GM18502 (cell line): ENCODE measurements around the gene TRIB2.
A peak's percentile ranks its signal among the peaks of the same experiment; 100 is the strongest.
"Not testable (repeated sequence)": the region's sequence is repeated elsewhere in the genome, so short reads cannot be mapped to it uniquely, and the experiment has no call there.

Experiments
- ATAC-seq: cut with Tn5 transposase; IDR thresholded peaks from one replicate; pipeline ENCODE4 v1.9.1; 2021; ENCODE audit warnings: mild to moderate bottlenecking; ENCODE audit not compliant: unreplicated experiment, poor library complexity

TRIB2 gene

GRCh38 chr2:12716282-12717190, at the start of gene TRIB2:
Gene TRIB2 (plus strand): TSS chr2:12716936. CDS start chr2:12718308, 1,372 bp downstream.
- peak; percentile 74 for ATAC-seq

DNA sequence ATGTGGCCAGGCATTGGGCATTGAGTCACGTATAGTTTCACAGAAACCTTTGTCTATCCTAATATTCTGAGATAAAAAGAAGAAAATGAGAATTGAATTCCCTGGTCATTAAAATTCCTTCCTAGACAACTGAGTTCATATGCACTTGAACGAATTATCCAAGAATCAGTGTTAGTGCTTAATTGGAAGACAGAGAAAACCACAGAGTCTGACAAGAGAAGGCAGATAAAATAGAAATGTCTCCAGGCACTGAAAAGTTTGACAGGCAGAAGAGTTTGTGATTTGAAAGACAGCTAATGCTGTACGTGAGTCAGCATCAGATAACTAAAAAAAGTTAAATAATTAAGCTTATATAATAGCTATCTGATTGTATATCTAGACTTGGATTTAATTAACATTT, 47.7 kb upstream of the TRIB2 start:
- no peak for ATAC-seq

DNA sequence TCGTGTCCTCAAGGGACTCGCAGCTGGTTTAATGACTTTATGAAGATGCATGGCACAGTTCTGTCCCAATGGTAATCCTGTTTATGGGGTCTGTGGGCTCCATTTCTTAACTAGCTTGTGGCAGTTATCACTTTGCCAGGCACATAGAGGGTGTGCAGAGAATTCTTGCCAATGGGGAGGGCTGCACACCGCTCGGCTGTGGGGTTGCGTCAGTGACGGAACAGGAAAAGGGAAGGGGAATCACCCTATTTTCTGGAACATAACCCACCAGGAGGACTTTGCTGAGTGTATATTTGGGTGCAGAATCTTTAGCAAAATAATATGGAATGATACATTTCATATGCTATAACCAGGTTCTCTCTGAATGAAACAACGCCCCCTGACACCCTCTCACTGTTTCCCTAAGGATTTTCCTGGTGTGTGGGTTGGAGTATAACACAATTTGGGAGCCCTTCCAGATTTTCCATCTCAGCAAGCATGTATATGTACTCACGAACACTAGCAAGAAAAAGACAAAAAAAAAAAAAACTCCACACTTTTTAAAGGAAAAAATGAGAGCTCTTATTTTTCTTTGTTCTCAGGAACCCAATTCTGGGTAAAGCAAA, 43.9 kb upstream of the TRIB2 start:
- no peak for ATAC-seq

- no peak for ATAC-seq
Observed at GRCh38 chr2:12674644-12675328, 42.0 kb upstream of the TRIB2 start.

GRCh38 chr2:12675352-12675795, 41.4 kb upstream of the TRIB2 start:
- no peak for ATAC-seq

GRCh38 chr2:12675801-12676200, 40.9 kb upstream of the TRIB2 start:
- no peak for ATAC-seq

GRCh38 chr2:12676771-12677170, 40.0 kb upstream of the TRIB2 start:
- no peak for ATAC-seq

GRCh38 chr2:12678186-12678585, 38.5 kb upstream of the TRIB2 start:
- no peak for ATAC-seq

DNA sequence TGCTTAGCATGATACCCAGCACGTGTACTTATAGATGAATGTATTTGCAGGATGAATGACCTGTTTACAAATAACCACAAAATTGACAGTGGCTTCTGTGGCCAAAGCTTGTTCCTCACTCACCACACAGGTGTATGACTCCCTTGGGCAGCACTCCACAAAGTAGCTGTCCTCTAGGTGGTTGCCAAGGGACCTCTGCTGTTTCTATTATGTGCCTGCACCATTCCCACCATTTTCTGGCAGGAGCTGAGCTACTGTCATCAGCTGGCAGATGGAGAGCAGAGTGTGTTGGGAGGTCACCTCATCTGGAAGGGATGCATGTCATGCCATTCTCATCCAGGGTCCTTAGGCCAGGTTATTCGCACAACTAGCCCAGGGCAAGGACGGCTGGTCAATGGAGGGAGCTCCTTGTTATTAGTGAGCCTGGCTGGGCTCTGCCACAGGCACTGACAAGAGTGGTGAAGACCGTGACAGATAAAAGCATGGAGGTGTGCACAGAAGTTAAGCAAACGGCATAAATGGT, 37.1 kb upstream of the TRIB2 start:
- ATAC-seq = no peak

GRCh38 chr2:12680115-12680514, 36.6 kb upstream of the TRIB2 start:
- ATAC-seq = not testable (repeated sequence)

DNA sequence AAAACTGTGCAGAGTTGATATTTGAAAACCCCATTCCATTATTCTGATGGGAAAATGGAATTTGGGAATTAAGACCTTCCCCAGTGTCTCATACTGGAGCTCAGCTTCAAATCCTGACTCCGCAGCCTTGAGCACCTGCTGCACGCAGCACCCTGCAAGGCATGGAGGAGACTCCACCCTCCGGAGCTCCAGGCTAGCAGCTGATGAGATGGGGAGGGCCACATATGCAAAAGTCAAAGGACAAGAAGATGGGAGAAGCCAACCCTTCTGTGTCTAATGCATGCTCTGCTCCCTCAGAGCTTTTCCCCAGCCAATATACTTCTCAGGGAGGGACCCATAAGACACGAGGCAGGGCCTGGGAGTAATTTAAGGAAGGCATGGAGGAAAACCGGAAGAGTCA, 34.7 kb upstream of the TRIB2 start:
- no peak for ATAC-seq

DNA sequence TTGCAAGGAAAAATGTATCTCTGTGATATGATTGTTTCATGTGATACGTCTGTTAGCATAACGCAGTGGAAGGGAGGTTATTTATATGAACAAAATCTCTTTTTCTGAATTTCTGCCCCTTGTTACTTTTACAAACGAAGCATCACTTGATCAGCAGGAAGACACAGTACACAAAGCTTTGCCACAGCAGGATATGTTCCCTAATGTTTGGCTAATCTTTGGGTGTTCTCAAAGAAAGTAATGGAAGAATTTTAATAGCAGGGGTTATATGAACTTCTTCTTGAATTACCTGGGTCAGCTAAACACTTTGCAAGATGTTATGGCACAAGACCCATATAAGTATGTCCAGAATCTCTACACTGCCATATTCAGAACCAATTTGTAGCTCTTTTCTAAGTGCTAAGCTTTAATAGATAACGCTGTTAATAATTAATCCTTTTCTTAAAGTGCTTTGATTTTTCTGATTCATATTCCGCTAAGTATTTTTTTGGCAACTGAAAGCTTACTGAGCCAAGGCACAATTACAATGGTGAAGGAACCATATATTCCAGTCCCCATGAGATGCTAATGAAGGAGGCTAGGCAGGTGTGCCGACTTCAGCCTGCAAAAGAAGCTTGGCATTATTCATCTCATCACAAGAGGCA, 33.2 kb upstream of the TRIB2 start:
- no peak for ATAC-seq

- ATAC-seq = no peak
Observed at GRCh38 chr2:12684471-12684936, 32.2 kb upstream of the TRIB2 start.

DNA sequence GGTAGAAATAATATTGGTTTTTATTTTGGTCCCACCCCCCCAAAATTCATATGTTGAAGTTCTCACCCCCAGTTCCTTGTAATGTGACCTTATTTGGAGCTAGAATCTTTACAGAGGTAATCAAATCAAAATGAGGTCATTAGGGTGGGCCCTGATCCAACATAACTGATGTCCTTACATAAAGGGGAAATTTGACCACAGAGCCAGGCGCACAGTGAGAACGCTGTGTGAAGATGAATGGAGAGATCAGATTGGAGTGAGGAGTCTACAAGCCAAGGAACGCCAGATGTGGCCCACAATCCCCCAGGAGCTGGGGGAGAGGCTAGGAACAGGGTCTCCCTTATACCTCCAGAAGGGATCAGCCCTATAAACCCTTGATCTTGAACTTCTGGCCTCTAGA, 31.6 kb upstream of the TRIB2 start:
- no peak for ATAC-seq

GRCh38 chr2:12685956-12686355, 30.8 kb upstream of the TRIB2 start:
- ATAC-seq = no peak

GRCh38 chr2:12686708-12687283, 29.9 kb upstream of the TRIB2 start:
- ATAC-seq = no peak

DNA sequence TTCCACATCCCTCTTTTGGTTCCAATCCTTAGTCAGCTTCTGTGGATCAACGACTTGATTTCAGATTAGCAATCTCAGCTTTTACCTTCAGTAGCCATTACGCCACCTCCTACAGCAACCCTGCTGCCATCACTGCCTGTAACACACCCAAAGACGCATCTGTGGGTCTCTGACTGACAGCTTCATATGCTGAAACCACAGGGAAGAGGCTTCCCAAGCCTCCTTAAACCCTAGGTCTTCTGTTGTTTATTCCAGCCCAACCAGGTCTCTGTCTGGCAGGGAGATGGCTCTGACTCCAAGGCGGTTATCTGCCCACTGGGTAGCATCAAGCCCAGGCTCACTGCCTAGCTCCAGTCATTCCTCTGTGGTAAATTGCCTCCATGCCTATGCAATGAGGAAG, 28.6 kb upstream of the TRIB2 start:
- ATAC-seq = no peak

GRCh38 chr2:12688893-12689292, 27.8 kb upstream of the TRIB2 start:
- no peak for ATAC-seq

GRCh38 chr2:12693509-12693908, 23.2 kb upstream of the TRIB2 start:
- no peak for ATAC-seq
